ENCODE measurements around the gene PIP5K1C. TPM values are rescaled to one million over a fixed set of nuclear protein-coding genes. Genes with fewer than 3 reads are reported as not detected.

The PIP5K1C gene
- total RNA-seq, 1 experiment from 2014 or later, result 34.0 TPM

GRCh38 chr19:3623716-3624115, 76.6 kb downstream of the PIP5K1C start (continued):
- TF ChIP-seq, protein P1, sequence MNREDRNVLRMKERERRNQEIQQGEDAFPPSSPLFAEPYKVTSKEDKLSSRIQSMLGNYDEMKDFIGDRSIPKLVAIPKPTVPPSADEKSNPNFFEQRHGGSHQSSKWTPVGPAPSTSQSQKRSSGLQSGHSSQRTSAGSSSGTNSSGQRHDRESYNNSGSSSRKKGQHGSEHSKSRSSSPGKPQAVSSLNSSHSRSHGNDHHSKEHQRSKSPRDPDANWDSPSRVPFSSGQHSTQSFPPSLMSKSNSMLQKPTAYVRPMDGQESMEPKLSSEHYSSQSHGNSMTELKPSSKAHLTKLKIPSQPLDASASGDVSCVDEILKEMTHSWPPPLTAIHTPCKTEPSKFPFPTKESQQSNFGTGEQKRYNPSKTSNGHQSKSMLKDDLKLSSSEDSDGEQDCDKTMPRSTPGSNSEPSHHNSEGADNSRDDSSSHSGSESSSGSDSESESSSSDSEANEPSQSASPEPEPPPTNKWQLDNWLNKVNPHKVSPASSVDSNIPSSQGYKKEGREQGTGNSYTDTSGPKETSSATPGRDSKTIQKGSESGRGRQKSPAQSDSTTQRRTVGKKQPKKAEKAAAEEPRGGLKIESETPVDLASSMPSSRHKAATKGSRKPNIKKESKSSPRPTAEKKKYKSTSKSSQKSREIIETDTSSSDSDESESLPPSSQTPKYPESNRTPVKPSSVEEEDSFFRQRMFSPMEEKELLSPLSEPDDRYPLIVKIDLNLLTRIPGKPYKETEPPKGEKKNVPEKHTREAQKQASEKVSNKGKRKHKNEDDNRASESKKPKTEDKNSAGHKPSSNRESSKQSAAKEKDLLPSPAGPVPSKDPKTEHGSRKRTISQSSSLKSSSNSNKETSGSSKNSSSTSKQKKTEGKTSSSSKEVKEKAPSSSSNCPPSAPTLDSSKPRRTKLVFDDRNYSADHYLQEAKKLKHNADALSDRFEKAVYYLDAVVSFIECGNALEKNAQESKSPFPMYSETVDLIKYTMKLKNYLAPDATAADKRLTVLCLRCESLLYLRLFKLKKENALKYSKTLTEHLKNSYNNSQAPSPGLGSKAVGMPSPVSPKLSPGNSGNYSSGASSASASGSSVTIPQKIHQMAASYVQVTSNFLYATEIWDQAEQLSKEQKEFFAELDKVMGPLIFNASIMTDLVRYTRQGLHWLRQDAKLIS (CRISPR knock-in tag; IDR thresholded peaks at IDR 0.05; ENCODE audit: borderline replicate concordance), result no peak
- TF ChIP-seq MYBL2 (CRISPR knock-in tag; IDR thresholded peaks at IDR 0.05) (no peak), MXD4 (CRISPR knock-in tag; IDR thresholded peaks at IDR 0.05; ENCODE audit: borderline replicate concordance) (no peak), AR (CRISPR knock-in tag; IDR thresholded peaks at IDR 0.05) (no peak), CREM (CRISPR knock-in tag; IDR thresholded peaks at IDR 0.05) (no peak), ZNF425 (CRISPR knock-in tag; conservative IDR thresholded peaks at IDR 0.05) (no peak), ZNF416 (CRISPR knock-in tag; IDR thresholded peaks at IDR 0.05) (no peak), NFYB (CRISPR knock-in tag; conservative IDR thresholded peaks at IDR 0.05; ENCODE audit: low read depth) (no peak)

GRCh38 chr19:3622224-3622623, 78.0 kb downstream of the PIP5K1C start:
- no peaks in the 10 kb centered on the region for H3K27me3 Mint-ChIP-seq (ENCODE audit: low read depth)
- H3K9me3 Mint-ChIP-seq, result no peaks in the 10 kb centered on the region
- no peak for DNase-seq (ENCODE audit: low spot score)
- H3K4me3 Mint-ChIP-seq, result no peak overlapping the region
- TF ChIP-seq OVOL2 (CRISPR knock-in tag; IDR thresholded peaks at IDR 0.05; ENCODE audit: borderline replicate concordance), result no peak
- no peak for TF ChIP-seq FOXP4 (CRISPR knock-in tag; IDR thresholded peaks at IDR 0.05)
- TF ChIP-seq CBFB (CRISPR knock-in tag; IDR thresholded peaks at IDR 0.05; ENCODE audit: low read depth), result no peak
- TF ChIP-seq, protein P1 (CRISPR knock-in tag; IDR thresholded peaks at IDR 0.05; ENCODE audit: borderline replicate concordance), result no peak
- no peak for TF ChIP-seq SMAD3 (CRISPR knock-in tag; IDR thresholded peaks at IDR 0.05; ENCODE audit: borderline replicate concordance)
- CTCF ChIA-PET, result interaction anchor here (0.9 to 1.5 kb wide), 3 partner anchors 10 to 88 kb away, joined by 3 to 5 read pairs (median 3); no protein-coding TSS in a partner anchor
- peaks cover 5% of the 10 kb centered on the region for H3K36me3 Mint-ChIP-seq
- peaks cover 6% of the 10 kb centered on the region for H3K4me1 Mint-ChIP-seq
- H3K27ac Mint-ChIP-seq, result no peak overlapping the region
- no peak for ATAC-seq
- POLR2A ChIA-PET, result interaction anchor here (0.8 kb wide), 1 partner anchor 44 kb away, joined by 4 read pairs; no protein-coding TSS in a partner anchor
